ENCODE data around the gene SMCO2.

DNA sequence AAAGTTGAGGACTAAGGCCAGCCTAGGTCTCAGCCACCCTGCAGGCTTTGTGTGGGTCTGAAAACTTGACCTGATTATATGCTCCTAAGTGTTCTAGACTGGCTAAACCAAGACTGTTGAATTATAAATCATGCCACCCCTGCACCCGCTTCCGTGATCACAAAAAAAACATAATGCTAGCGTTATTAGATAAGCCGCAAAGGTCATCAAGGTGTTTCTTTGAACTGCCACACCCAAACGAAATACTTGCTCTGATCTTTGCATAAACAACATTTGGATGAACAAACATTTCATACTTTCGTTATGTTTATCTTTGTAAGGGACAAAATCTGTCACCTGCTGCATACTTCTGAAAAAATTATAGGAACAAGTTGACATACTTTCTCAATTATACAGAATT is 2.5 kb downstream of the SMCO2 start:
- TF ChIP-seq EZH2 (IDR thresholded peaks at IDR 0.05) (no peak), POLR2AphosphoS5 (IDR thresholded peaks at IDR 0.05; ENCODE audit: borderline replicate concordance, low read depth, low read length) (no peak)

All from SK-N-MC (cell line).